ENCODE measurements around the gene CDKL1. TPM values are rescaled to one million over a fixed set of nuclear protein-coding genes. Genes with fewer than 3 reads are reported as not detected.

Gene CDKL1
- total RNA-seq, 1 experiment from 2014 or later, result 0.27 TPM

DNA sequence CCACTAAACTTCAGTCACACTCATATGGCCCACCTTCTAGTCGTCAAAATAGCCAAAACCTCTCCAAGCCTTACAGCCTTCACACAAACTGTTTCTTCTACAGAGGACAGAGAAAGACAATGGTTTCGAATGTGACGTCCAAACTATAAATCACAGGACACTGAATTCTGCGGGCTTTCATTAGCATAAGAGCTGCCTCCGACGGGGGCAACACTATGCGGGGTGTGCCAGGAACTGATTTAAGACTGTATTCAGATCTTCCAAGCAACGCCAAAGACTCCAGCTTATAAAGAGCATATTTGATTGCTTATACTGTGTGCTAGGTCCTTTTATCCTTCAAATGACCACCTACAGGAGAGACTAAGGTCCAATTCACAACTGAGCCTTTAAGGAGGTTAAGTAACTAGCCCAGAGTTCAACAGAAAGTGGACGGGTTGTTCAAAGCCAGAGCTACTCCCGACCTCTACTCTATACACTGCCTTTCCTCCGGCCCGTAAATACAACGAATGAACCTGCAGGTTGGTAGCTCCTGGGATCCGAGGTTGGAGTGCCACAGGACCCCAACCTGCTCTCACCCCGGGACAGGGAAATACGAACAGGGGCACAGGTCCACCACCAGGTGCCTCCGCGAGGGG is 85.2 kb downstream of the CDKL1 start:
- in situ Hi-C loops (cut with HindIII; ENCODE audit: low sequenced_read_pairs), result no loop called here
- DNase-seq (ENCODE audit: low spot score), result no peak

DNA sequence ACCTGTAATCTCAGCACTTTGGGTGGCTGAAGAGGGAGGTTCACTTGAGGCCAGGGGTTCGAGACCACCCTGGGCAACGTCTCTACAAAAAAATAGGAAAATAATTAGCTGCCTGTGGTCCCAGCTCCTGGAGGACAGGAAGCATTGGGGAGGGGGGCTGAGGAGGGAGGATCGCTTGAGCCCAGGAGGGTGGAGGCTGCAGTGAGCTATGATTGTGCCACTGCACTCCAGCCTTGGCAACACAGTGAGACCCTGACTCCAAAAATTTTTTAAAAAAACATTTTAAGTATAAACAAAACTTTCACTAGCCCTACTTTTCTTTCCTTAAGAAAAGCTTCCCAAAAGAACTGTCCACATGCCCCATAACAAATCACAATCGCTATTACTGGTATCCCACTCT is 86.2 kb downstream of the CDKL1 start:
- in situ Hi-C loops (cut with HindIII; ENCODE audit: low sequenced_read_pairs), result no loop called here
- no peak for DNase-seq (ENCODE audit: low spot score)

- in situ Hi-C loops (cut with HindIII; ENCODE audit: low sequenced_read_pairs), result no loop called here
- DNase-seq (ENCODE audit: low spot score), result no peak
Measured at GRCh38 chr14:50308363-50308915, 88.2 kb downstream of the CDKL1 start.

- peak; percentile 31 for DNase-seq (ENCODE audit: low spot score)
- in situ Hi-C loops (cut with HindIII; ENCODE audit: low sequenced_read_pairs), result no loop called here
Measured at GRCh38 chr14:50303744-50304471, 92.8 kb downstream of the CDKL1 start.

- in situ Hi-C loops (cut with HindIII; ENCODE audit: low sequenced_read_pairs), result no loop called here
- DNase-seq (ENCODE audit: low spot score), result no peak
Measured at GRCh38 chr14:50301914-50302313, 94.8 kb downstream of the CDKL1 start.

GRCh38 chr14:50299585-50299984 is 97.1 kb downstream of the CDKL1 start:
- DNase-seq (ENCODE audit: low spot score), result no peak
- in situ Hi-C loops (cut with HindIII; ENCODE audit: low sequenced_read_pairs), result no loop called here

GRCh38 chr14:50290306-50290705 is 106.4 kb downstream of the CDKL1 start:
- in situ Hi-C loops (cut with HindIII; ENCODE audit: low sequenced_read_pairs), result no loop called here

GRCh38 chr14:50288146-50288545 is 108.5 kb downstream of the CDKL1 start:
- in situ Hi-C loops (cut with HindIII; ENCODE audit: low sequenced_read_pairs), result no loop called here
- DNase-seq (ENCODE audit: low spot score), result no peak

More at GRCh38 chr14:50290306-50290705, 106.4 kb downstream of the CDKL1 start:
- no peak for DNase-seq (ENCODE audit: low spot score)

DNA sequence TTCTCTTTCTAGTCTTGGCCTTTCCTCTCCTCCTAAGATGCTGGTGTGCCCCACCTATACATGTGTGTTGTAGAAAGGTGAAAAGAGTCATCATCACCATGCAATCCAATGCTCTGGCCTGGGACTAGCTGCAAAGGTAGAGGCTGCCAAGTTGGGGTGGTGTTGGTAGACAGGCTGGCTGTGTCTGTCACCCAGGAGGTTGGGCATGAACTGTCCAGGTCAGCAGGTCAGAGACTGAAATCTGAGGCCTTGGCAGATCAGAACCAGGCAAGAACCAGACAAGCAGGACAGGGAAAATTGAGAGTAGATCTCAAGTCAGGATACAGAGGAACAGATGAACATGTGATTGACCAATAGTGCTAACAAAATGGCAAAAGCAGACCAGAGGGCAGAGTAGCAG is 110.8 kb downstream of the CDKL1 start:
- DNase-seq (ENCODE audit: low spot score), result no peak
- in situ Hi-C loops (cut with HindIII; ENCODE audit: low sequenced_read_pairs), result no loop called here

Other genes with a start within 250 kb of the CDKL1 start
- gene SOS2, start 165.3 kb downstream of the CDKL1 start, total RNA-seq (2014; rRNA removed; shearing (Covaris generic)), result 7.9 and 20.0 TPM in 2 replicates
- 23.0 and 31.6 TPM in 2 replicates for gene L2HGDH, start 84.7 kb downstream of the CDKL1 start, total RNA-seq (2014; rRNA removed; shearing (Covaris generic))
- gene DMAC2L, start 84.6 kb downstream of the CDKL1 start, total RNA-seq (2014; rRNA removed; shearing (Covaris generic)), result 8.8 and 31.0 TPM in 2 replicates
- gene MAP4K5, start 135.7 kb upstream of the CDKL1 start, total RNA-seq (2014; rRNA removed; shearing (Covaris generic)), result 29.1 and 57.1 TPM in 2 replicates
- 2.8 TPM in 1 of 2 replicates, not detected in the other for gene ATL1, start 163.3 kb upstream of the CDKL1 start, total RNA-seq (2014; rRNA removed; shearing (Covaris generic))